ENCODE results near the gene TSPAN2.

TSPAN2 gene

GRCh38 chr1:115089420-115090185 lies at the start of gene TSPAN2:
Gene TSPAN2, minus strand, starts transcription at chr1:115089503. Its CDS starts 71 bp downstream, at chr1:115089432.
- Histone ChIP-seq H3F3A (ENCODE audit: low read depth) (peaks cover 3% of the 10 kb centered on the region; the same call in 1 of the 2 replicates), H3K36me3 (ENCODE audit: insufficient read depth, low read length) (no peaks in the 10 kb centered on the region), H3K9ac (ENCODE audit: low read depth, low read length, poor library complexity, severe bottlenecking) (peak within 1 kb of the TSS; percentile 76), H2AFZ (ENCODE audit: low read length) (peak within 1 kb of the TSS; percentile 63), H3K4me1 (ENCODE audit: insufficient read depth, low read length, poor library complexity, severe bottlenecking) (peaks cover 29% of the 10 kb centered on the region), H3K4me3 (ENCODE audit: low read length, poor library complexity, severe bottlenecking) (peak within 1 kb of the TSS; percentile 82), H4K20me1 (ENCODE audit: insufficient read depth, low read length, poor library complexity, severe bottlenecking) (no peaks in the 10 kb centered on the region), H3K9me2 (replicated peaks; ENCODE audit: low read depth, low read length) (no peaks in the 10 kb centered on the region), H3K9me3 (ENCODE audit: insufficient read depth, low read depth, low read length) (0 out of 2 replicates have a peak, but pooled peaks cover 3% of the 10 kb centered on the region), H3K4me2 (ENCODE audit: low read depth, low read length, poor library complexity, severe bottlenecking) (peak within 1 kb of the TSS; percentile 66), H3K27me3 (ENCODE audit: insufficient read depth, low read length, poor library complexity, severe bottlenecking) (no peaks in the 10 kb centered on the region), H3K79me2 (ENCODE audit: insufficient read depth, low read length) (no peaks in the 10 kb centered on the region; the same call in 1 of the 2 replicates)
- TF ChIP-seq CTCF (conservative IDR thresholded peaks at IDR 0.05; ENCODE audit: low read length) (0 out of 2 replicates have a peak, but pooled peaks have one; percentile 30), EZH2phosphoT487 (IDR thresholded peaks at IDR 0.05; ENCODE audit: borderline replicate concordance) (no peak)

GRCh38 chr1:115138973-115139372 lies 49.7 kb upstream of the TSPAN2 start:
- peak overlapping the region; percentile 28 for H3K4me3 ChIP-seq (ENCODE audit: low read length, poor library complexity, severe bottlenecking)
- no peaks in the 10 kb centered on the region for H3K9me3 ChIP-seq (ENCODE audit: insufficient read depth, low read depth, low read length)
- no peaks in the 10 kb centered on the region for H3K27me3 ChIP-seq (ENCODE audit: insufficient read depth, low read length, poor library complexity, severe bottlenecking)
- peak overlapping the region; percentile 94 for H2AFZ ChIP-seq (ENCODE audit: low read length)
- TF ChIP-seq EZH2phosphoT487 (IDR thresholded peaks at IDR 0.05; ENCODE audit: borderline replicate concordance) (no peak), CTCF (conservative IDR thresholded peaks at IDR 0.05; ENCODE audit: low read length) (peak; percentile 85)
- no peak overlapping the region for H3K9ac ChIP-seq (ENCODE audit: low read depth, low read length, poor library complexity, severe bottlenecking)
- H3F3A ChIP-seq (ENCODE audit: low read depth): no peaks in the 10 kb centered on the region
- no peaks in the 10 kb centered on the region for H3K9me2 ChIP-seq (replicated peaks; ENCODE audit: low read depth, low read length)
- peaks cover 27% of the 10 kb centered on the region for H3K4me1 ChIP-seq (ENCODE audit: insufficient read depth, low read length, poor library complexity, severe bottlenecking)
- peak overlapping the region; percentile 57 for H3K4me2 ChIP-seq (ENCODE audit: low read depth, low read length, poor library complexity, severe bottlenecking)
- no peaks in the 10 kb centered on the region for H3K79me2 ChIP-seq (ENCODE audit: insufficient read depth, low read length)
- no peaks in the 10 kb centered on the region for H3K36me3 ChIP-seq (ENCODE audit: insufficient read depth, low read length)
- H4K20me1 ChIP-seq (ENCODE audit: insufficient read depth, low read length, poor library complexity, severe bottlenecking): no peaks in the 10 kb centered on the region

- no peaks in the 10 kb centered on the region for H3K9me2 ChIP-seq (replicated peaks; ENCODE audit: low read depth, low read length)
- no peak overlapping the region for H3K4me2 ChIP-seq (ENCODE audit: low read depth, low read length, poor library complexity, severe bottlenecking)
- 0 out of 2 replicates have a peak overlapping the region, but pooled peaks have one; percentile 25 for H2AFZ ChIP-seq (ENCODE audit: low read length)
- H3F3A ChIP-seq (ENCODE audit: low read depth): no peaks in the 10 kb centered on the region
- no peaks in the 10 kb centered on the region for H3K36me3 ChIP-seq (ENCODE audit: insufficient read depth, low read length)
- no peaks in the 10 kb centered on the region for H3K27me3 ChIP-seq (ENCODE audit: insufficient read depth, low read length, poor library complexity, severe bottlenecking)
- no peak overlapping the region for H3K4me3 ChIP-seq (ENCODE audit: low read length, poor library complexity, severe bottlenecking)
- H3K9me3 ChIP-seq (ENCODE audit: insufficient read depth, low read depth, low read length): no peaks in the 10 kb centered on the region
- H3K4me1 ChIP-seq (ENCODE audit: insufficient read depth, low read length, poor library complexity, severe bottlenecking): peaks cover 20% of the 10 kb centered on the region
- H3K79me2 ChIP-seq (ENCODE audit: insufficient read depth, low read length): no peaks in the 10 kb centered on the region
- no peaks in the 10 kb centered on the region for H4K20me1 ChIP-seq (ENCODE audit: insufficient read depth, low read length, poor library complexity, severe bottlenecking)
- no peak overlapping the region for H3K9ac ChIP-seq (ENCODE audit: low read depth, low read length, poor library complexity, severe bottlenecking)
- TF ChIP-seq EZH2phosphoT487 (IDR thresholded peaks at IDR 0.05; ENCODE audit: borderline replicate concordance) (no peak), CTCF (conservative IDR thresholded peaks at IDR 0.05; ENCODE audit: low read length) (no peak)
Observed at GRCh38 chr1:115138271-115138670, 49.0 kb upstream of the TSPAN2 start.
